HG03342 (cell line): ENCODE data around the gene JPH4.

ENCODE experiments used
- ATAC-seq: cut with Tn5 transposase; IDR thresholded peaks from one replicate; pipeline ENCODE4 v1.9.1; 2021; ENCODE audit warnings: mild to moderate bottlenecking, moderate library complexity; ENCODE audit not compliant: unreplicated experiment

JPH4 gene

GRCh38 chr14:23565626-23566025 lies 13.0 kb downstream of the JPH4 start:
- ATAC-seq: no peak

GRCh38 chr14:23564876-23565275 lies 13.7 kb downstream of the JPH4 start:
- no peak for ATAC-seq

DNA sequence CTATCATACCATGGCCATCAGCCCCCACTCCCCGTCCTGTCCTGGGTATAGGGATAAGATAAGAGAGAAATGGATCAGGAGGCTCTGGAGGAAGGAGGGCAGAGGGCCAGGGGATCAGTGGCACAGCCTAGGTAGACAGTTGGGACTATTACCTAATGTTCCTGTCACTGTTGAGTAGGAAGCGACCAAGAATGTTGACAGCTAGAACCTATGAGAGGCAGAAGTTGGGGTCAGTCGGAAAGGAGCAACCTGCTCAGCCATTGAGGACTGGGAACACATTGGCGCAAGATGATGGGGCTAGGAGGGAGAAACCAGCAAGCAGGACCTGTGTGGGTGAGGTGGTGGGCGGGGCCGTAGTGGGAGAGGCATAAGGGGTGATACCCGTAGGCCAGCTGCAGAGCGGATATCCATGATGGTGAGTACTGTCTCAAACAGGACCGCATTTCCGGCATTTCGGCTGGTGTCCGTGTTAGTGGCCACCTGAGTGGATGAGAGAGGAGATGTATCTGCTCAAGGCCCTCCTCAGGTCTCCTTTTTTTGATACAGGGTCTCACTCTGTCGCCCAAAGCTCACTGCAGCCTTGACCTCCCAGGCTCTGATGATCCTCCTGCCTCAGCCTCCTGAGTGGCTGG lies 14.3 kb downstream of the JPH4 start:
- ATAC-seq: no peak

- ATAC-seq: no peak
Observed at GRCh38 chr14:23563473-23564180, 15.0 kb downstream of the JPH4 start.

- ATAC-seq: no peak
Observed at GRCh38 chr14:23562822-23563472, 15.6 kb downstream of the JPH4 start.

DNA sequence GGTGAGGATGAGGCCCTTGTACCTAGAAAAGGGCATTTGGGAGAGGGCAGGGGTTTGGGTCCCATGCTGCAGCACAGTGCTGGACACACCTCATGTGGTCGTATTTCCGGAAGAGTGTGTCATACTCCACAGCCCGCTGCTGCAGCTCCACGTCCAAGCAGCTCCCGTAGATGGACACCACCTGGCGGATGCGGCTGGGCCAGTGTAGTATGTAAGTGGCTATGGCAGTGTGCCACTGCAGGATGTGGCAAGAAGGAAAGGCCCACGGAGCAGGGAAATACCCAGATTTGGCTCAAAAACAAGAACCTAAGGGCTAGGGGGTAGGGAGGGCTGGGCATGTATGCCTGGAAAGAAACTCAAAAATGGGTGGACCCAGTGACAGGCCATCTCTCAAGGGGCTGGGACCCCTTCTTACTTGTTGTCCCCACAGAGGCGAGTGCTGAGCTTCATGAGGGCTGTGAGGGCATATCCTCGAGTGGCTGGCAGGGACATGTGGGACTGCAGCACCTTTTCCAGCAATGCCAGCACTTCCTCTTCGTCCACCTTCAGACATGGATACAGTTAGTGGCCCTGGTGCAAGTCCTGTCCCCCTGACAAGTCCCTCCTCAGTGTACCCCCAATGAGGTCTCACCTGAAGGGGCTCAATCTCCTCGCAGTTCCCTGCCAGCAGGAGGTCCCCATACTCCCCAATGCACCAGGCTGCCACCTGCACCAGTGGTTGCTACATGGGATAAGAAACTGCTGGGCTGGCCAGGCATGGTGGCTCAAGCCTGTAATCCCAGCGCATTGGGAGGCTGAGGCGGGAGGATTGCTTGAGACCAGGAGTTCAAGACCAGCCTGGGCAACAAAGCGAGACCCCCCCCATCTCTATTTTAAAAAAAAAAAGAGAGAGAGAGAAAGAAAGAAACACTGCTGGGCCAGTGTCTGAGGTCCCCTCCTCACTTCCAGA lies 16.4 kb downstream of the JPH4 start:
- ATAC-seq: no peak

- no peak for ATAC-seq
Observed at GRCh38 chr14:23561259-23561658, 17.3 kb downstream of the JPH4 start.

GRCh38 chr14:23559926-23560520 lies 18.6 kb downstream of the JPH4 start:
- ATAC-seq: no peak

DNA sequence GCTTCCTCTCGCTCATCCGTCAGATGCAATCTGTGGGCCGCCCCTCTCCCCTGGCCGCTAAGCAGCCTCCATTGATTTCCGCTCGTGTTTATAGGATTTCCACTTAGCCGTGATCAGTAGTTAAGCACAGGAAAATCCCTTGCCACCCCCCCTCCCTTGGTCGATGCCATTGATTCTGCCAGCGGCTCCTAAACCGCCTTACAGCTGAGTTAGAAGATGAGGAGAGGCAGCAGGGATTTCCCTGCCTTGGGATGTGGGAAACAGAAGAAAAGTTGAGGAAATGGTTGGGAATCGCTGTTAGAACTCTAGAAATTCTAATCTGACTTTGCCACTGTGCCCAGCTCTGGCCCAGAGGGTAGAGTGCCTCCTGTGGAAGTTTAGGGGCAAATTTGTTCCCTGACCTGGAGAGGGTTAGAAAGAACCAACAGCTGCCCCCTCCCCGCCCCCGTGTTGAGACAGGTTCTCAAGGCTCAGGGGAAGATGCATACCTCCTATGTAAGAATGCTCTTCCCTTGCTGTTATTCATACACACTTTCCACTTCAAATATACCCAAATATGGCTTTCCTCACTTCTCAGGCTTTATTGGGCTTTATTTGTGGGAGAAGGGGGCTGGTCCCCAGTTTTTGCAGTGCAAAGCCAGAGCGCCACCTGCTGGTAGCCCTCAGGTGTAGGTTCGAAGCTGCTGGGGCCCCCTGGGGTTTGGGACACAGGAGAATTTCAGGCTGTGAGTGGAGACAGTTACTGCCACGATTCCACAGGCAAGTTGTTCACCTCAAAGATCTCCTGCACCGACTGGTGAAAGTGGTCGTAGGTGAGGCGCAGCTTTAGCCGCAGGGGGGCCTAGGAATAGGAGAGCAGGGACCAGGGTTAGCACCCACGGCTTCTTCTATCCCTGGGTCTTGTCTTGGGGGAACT lies 19.3 kb downstream of the JPH4 start:
- no peak for ATAC-seq

DNA sequence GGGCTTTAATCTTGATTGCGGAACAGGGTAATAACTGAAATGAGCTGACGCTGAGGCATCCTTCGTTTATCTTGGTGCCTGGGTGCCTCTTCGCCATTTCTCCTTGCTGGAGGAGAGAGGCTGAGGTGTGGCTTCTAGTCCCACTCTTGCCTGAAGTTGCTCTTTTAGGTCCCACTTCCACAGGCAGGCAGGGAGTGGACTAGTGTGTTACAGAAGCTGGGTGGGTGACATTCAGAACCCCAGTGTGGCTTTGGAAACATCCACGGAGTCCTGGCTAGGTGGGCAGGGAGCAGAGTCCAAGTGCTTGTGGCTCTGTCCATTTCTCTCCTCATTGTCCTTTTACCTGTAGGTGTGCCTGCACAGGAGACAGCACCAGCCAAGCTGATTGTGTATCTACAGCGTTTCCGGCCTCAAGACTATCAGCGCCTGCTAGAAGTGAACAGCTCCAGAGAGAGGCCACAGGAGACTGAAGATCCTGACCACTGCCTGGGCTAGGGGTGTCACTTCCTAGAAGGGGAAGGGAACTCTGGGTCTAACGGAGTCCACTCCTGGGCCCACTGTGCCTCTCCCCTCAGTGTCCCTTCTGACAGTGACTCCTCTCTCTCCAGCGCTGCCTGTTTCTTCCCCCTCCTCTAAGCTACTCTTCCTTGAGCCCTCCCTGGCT lies 20.1 kb downstream of the JPH4 start:
- ATAC-seq: no peak

DNA sequence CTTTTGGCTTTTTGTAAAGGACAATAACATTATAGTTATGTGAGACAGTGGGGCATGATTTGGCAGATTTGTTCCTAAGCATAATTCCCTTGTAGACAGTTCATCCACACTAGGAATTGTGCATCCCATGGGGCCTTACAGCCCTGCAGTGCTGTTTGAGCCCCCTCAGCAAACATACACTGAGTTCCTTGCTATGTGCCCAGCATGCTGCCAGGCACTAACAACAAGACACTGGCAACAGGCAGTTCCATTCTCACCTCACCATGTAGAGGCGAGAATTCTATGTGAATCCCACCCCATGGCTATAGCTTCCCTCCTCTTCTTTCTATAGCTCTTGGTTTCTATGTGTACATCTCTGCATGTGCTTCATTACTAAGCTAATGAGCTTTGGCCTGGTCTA lies 20.6 kb downstream of the JPH4 start:
- ATAC-seq: no peak

DNA sequence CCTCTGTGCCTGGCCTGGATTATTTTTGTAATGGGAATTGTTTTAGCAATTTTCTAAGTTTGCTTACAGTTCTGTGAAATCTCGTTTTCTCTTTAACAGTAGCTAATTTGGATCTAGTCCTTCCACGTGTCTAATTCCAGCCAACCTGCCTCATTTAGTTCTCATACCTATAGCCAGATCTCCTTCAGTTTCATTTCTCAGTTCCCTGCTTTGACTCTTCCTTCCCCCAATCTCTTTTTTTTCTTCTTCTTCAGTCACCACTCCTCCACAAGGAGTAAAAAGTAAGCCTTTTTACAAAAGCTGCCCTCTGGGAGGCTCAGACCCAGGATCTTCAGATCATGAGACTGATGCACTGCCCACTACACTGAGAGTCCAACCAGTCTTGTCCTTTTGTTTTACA lies 21.1 kb downstream of the JPH4 start:
- ATAC-seq: no peak

DNA sequence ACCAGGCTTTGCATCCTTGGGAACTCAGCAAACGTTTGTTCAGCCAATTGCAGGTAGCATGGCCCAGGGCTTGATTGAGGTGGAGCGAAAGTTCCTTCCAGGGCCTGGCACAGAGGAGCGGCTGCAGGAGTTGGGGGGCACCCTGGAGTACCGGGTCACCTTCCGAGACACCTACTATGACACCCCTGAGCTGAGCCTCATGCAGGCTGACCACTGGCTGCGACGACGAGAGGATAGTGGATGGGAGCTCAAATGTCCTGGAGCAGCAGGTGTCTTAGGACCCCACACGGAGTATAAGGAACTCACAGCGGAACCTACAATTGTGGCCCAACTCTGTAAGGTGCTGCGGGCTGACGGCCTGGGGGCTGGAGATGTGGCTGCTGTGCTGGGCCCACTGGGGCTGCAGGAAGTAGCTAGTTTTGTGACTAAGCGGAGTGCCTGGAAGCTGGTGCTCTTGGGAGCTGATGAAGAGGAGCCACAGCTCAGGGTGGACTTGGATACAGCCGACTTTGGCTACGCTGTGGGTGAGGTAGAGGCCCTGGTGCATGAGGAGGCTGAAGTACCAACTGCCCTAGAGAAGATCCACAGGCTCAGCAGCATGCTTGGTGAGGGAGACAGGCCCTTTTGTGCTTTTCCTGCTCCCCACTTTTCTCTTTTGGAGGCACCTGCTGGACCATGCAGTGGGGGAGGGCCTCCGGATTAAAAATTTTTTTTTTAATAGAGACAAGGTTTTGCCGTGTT lies 21.7 kb downstream of the JPH4 start:
- no peak for ATAC-seq

DNA sequence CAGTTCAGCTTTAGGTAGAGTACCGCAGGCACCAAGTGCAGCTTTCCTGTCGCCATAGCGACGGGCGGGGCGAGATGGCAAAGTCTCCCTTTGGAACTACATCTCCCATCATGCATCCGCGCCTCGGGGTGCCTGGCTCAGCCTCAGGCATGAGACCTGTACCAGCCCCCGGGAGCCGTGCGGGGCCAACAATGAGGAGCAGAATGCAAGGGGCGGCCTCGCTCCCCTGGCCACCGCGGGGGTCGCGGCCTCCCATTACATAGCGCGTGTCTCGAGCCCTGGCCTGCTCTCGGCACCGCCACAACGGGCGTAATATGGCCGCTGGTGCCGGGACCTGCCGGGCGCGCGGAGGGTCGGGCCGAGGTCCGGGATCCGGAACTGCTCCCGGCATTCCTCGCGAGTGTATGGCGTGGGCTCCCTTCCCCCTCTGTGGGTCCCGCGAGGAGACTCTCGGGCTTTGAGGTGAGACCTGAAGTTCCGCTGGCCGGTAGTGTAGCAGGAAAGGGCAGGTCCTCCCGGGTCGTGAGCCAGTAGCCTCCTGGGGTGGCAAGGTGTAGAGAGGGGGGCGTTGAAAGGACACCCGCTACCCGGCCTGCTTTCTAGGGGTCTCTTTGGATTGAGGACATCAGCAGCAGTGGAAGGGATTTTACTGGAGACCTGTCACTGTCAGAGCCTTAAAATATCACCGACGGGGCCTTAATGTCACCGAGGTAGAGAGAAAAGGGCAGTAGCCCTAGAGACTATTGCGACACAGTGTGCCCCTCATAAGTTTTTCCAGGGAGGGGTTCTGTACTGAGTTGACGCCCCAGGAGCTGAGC lies 22.5 kb downstream of the JPH4 start, which contains the start of gene THTPA:
TSS of gene THTPA (plus strand) at position 390 of the 818 bp plus-strand sequence. CDS start 487 bp downstream, outside the sequence.
- peak; percentile 88 for ATAC-seq

DNA sequence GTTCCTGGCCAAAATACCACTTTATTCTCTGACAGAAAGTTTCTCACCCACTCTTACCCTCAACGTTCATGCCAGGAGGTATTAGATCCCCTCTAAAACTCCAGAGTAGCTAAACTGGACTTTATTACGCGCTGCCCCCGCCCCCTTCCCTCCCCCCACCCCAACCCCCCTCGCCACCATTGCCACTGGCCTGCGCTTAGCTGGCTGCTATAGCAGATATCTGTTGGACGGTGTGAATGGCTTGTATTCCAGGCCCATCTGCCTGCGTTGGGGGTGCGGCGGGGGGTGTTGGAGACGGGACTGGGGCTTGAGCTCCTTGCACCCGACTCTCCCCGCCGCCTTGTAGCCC lies 23.1 kb downstream of the JPH4 start:
- no peak for ATAC-seq

DNA sequence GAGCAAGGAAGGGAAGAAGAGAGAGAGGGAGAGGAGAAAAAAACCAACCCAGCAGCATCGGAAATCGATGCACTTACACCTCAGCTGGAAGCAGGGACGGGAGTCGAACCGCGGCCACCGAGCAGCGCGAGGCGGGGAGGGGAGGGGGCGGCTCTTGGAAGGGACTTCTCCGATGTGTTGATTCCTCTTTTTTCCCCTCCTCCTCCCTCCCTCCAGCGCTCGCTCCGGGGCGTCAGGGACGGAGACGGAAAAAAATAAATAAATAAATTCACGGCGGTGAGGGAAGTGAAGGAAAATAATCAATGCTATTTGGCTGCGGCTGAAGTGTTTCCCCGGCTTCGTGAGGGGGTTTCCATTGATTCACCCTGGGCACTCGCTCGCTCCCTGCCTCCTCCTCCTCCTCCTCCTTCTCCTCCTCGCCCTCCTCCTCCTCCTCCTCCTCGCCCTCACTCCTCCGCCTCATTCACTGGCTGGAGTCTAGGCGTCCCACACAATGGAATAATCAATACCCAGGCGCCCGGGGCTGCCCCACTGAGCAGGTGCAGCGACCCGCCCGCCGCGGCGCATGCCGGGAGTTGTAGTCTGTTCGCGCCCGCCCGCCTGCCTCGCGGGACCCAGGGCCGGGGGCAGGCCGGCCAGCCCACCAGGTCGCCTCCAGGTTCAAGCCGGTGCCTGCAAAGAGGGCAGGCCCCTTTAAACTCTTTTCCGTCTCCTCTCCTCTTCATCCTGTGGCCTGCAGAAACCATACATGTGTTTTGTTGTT lies 27.1 kb downstream of the JPH4 start, which contains the start of gene ZFHX2:
TSS of gene ZFHX2 (minus strand) at position 500 of the 763 bp plus-strand sequence. CDS start 16,440 bp downstream, outside the sequence.
- peak; percentile 42 for ATAC-seq

DNA sequence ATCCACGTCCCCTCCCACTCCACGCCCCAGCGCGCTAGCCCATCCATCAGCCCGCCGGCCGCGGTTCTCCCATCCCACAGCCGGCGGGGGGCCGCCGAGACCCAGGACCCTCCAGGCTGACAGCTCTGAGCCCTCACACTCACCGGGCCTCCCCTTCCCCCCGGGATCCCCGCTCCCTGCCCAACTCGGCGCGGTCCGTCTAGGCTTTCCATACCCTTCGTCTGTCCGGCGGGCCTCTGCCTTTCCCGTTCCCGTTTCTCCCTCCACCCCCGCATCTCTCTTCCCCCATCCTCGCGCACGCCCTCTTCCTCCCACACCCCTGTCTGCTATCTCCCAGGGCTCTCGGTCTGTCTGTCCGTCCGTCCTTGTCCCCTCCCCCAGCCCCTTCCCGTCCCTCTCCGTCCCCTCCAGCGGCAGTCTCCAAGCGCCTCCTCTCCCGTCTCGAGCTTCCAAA lies 27.8 kb downstream of the JPH4 start:
- no peak for ATAC-seq
